H1 (cell line): Measurements from ENCODE around the gene MBOAT1. TPM values are rescaled to one million over a fixed set of nuclear protein-coding genes. Genes with fewer than 3 reads are reported as not detected.

ENCODE experiments used
- CTCF ChIA-PET: fragments of 300-600 bp; sonication (Branson Sonifier 250); formaldehyde crosslinking; loops from one replicate; lab custom pipeline; 2021; ENCODE audit not compliant: partially characterized antibody; lab: Charles Lee
- POLR2A ChIA-PET: fragments of 300-600 bp; sonication (Branson Sonifier 250); formaldehyde crosslinking; loops from one replicate; lab custom pipeline; 2021; ENCODE audit warnings: inconsistent platforms; ENCODE audit not compliant: partially characterized antibody; lab: Charles Lee
- DNase-seq, 2 experiments: peaks; one replicate each; pipeline versions ENCODE4 v3.0.0 to v3.0.0-alpha.2; 2010 to 2022; ENCODE audit warnings: low spot score in 2 of 2, low read depth in 1 of 2, mixed read lengths in 1 of 2
- FAIRE-seq: peaks from 2 replicates; lab custom pipeline; 2011; peaks lifted over from hg19 to GRCh38; lab: Jason Lieb, UNC
- H2AFZ ChIP-seq: 2 replicates; pipeline ENCODE4 v1.8.1; 2012; ENCODE audit warnings: low read length, inconsistent platforms
- H2AK5ac ChIP-seq: 2 replicates; pipeline ENCODE4 v1.6.1; 2013; ENCODE audit warnings: low read depth, low read length
- H2BK120ac ChIP-seq: replicated peaks from 2 replicates; pipeline ENCODE3; 2013; ENCODE audit warnings: low read depth, low read length, inconsistent platforms
- H2BK12ac ChIP-seq: 2 replicates; pipeline ENCODE4 v1.6.1; 2013; ENCODE audit warnings: low read depth, low read length
- H2BK15ac ChIP-seq: 2 replicates; pipeline ENCODE4 v1.6.1; 2013; ENCODE audit warnings: low read length
- H2BK20ac ChIP-seq: 2 replicates; pipeline ENCODE4 v1.6.1; 2013; ENCODE audit warnings: low read length
- H2BK5ac ChIP-seq: 2 replicates; pipeline ENCODE4 v1.6.1; 2013; ENCODE audit warnings: low read depth, low read length
- H3K14ac ChIP-seq: 2 replicates; pipeline ENCODE4 v1.6.1; 2013; ENCODE audit warnings: inconsistent platforms; ENCODE audit not compliant: insufficient read length
- H3K18ac ChIP-seq: 2 replicates; pipeline ENCODE4 v1.6.1; 2013; ENCODE audit warnings: low read length; ENCODE audit errors: extremely low read depth
- H3K23ac ChIP-seq: 2 replicates; pipeline ENCODE4 v1.6.1; 2013; ENCODE audit warnings: inconsistent platforms; ENCODE audit not compliant: insufficient read length
- H3K23me2 ChIP-seq: 2 replicates; pipeline ENCODE4 v1.6.1; 2013; ENCODE audit warnings: low read depth, low read length
- H3K27ac ChIP-seq: 2 replicates; pipeline ENCODE4 v1.6.1; 2011; ENCODE audit warnings: low read depth, low read length, inconsistent platforms
- H3K27me3 ChIP-seq, 4 experiments: replicated peaks in 1 of 4; 1 replicate in 1 of 4; 2 replicates in 3 of 4; pipeline versions ENCODE4 v1.6.1 to v1.8.1; 2011 to 2013; ENCODE audit warnings: low read length in 3 of 4, mild to moderate bottlenecking in 3 of 4, inconsistent platforms in 2 of 4, mixed read lengths in 2 of 4, moderate library complexity in 1 of 4; ENCODE audit not compliant: control insufficient read depth in 3 of 4, insufficient read depth in 3 of 4; ENCODE audit errors: extremely low read depth in 1 of 4
- H3K36me3 ChIP-seq, 4 experiments: 2 replicates each; pipeline versions ENCODE4 v1.6.1 to v1.8.1; 2011 to 2013; ENCODE audit warnings: mild to moderate bottlenecking in 4 of 4, low read length in 3 of 4, moderate library complexity in 2 of 4, control low read depth in 1 of 4, inconsistent platforms in 1 of 4; ENCODE audit not compliant: insufficient read depth in 4 of 4, control insufficient read depth in 2 of 4
- H3K4ac ChIP-seq: replicated peaks from 2 replicates; pipeline ENCODE3; 2013; ENCODE audit warnings: low read length, low read depth, mixed read lengths, inconsistent platforms; ENCODE audit not compliant: insufficient read length
- H3K4me1 ChIP-seq, 4 experiments: replicated peaks in 1 of 4; 1 replicate in 1 of 4; 2 replicates in 3 of 4; pipeline versions ENCODE4 v1.6.1 to v1.8.1; 2011 to 2013; ENCODE audit warnings: low read length in 3 of 4, inconsistent platforms in 2 of 4, mixed read lengths in 1 of 4; ENCODE audit not compliant: insufficient read depth in 4 of 4, control insufficient read depth in 3 of 4
- H3K4me2 ChIP-seq, 2 experiments: 2 replicates each; pipeline versions ENCODE4 v1.6.1 to v1.8.1; 2011 to 2013; ENCODE audit warnings: low read depth in 2 of 2, low read length in 2 of 2, control low read depth in 1 of 2, inconsistent platforms in 1 of 2, mild to moderate bottlenecking in 1 of 2; ENCODE audit not compliant: insufficient read depth in 1 of 2
- H3K4me3 ChIP-seq, 4 experiments: fragments of 200-600, 300-600 bp in 1 of 4; sonication (generic), shearing (Covaris generic), sonication (Bioruptor Twin) in 1 of 4; 2 replicates each; pipeline versions ENCODE4 v1.5.1 to v1.8.1; 2011 to 2016; ENCODE audit warnings: low read length in 4 of 4, low read depth in 3 of 4, control low read depth in 2 of 4, inconsistent platforms in 2 of 4, mild to moderate bottlenecking in 2 of 4, mixed read lengths in 1 of 4, moderate library complexity in 1 of 4; ENCODE audit not compliant: insufficient read depth in 2 of 4; ENCODE audit errors: extremely low read depth in 1 of 4
- H3K56ac ChIP-seq: replicated peaks from 2 replicates; pipeline ENCODE3; 2013; ENCODE audit warnings: low read depth, mild to moderate bottlenecking, mixed read lengths, low read length, inconsistent platforms; ENCODE audit not compliant: insufficient read length
- H3K79me1 ChIP-seq: 2 replicates; pipeline ENCODE4 v1.6.1; 2013; ENCODE audit warnings: low read depth, low read length, control low read depth
- H3K79me2 ChIP-seq, 2 experiments: 2 replicates each; pipeline versions ENCODE4 v1.6.1 to v1.8.1; 2012 to 2013; ENCODE audit warnings: low read length in 2 of 2, mild to moderate bottlenecking in 2 of 2, inconsistent platforms in 1 of 2; ENCODE audit not compliant: insufficient read depth in 2 of 2, control insufficient read depth in 1 of 2
- H3K9ac ChIP-seq, 4 experiments: replicated peaks in 1 of 4; 1 replicate in 1 of 4; 2 replicates in 3 of 4; pipeline versions ENCODE4 v1.6.1 to v1.8.1; 2011 to 2013; ENCODE audit warnings: low read depth in 3 of 4, low read length in 3 of 4, control low read depth in 2 of 4, mild to moderate bottlenecking in 2 of 4, moderate library complexity in 2 of 4, inconsistent platforms in 1 of 4; ENCODE audit errors: extremely low read depth in 1 of 4
- H3K9me3 ChIP-seq, 2 experiments: 2 replicates each; pipeline versions ENCODE4 v1.6.1 to v1.8.1; 2012 to 2013; ENCODE audit warnings: mild to moderate bottlenecking in 2 of 2, moderate library complexity in 2 of 2, control low read depth in 1 of 2, inconsistent platforms in 1 of 2, low read depth in 1 of 2, low read length in 1 of 2, mixed read lengths in 1 of 2; ENCODE audit not compliant: insufficient read depth in 2 of 2
- H4K20me1 ChIP-seq, 2 experiments: replicated peaks in 1 of 2; 2 replicates each; pipeline versions ENCODE3 to v1.8.1; 2011 to 2013; ENCODE audit warnings: inconsistent platforms in 2 of 2, low read length in 2 of 2, mild to moderate bottlenecking in 1 of 2; ENCODE audit not compliant: insufficient read depth in 2 of 2, control insufficient read depth in 1 of 2
- H4K5ac ChIP-seq: 2 replicates; pipeline ENCODE4 v1.6.1; 2013; ENCODE audit warnings: low read length, low read depth, mixed read lengths, inconsistent platforms; ENCODE audit not compliant: insufficient read length
- H4K8ac ChIP-seq: 2 replicates; pipeline ENCODE4 v1.8.0; 2013; ENCODE audit warnings: mild to moderate bottlenecking, moderate library complexity, low read length, inconsistent platforms; ENCODE audit not compliant: insufficient read depth; ENCODE audit errors: extremely low read depth
- H4K91ac ChIP-seq: replicated peaks from 2 replicates; pipeline ENCODE3; 2013; ENCODE audit warnings: low read length, mixed read lengths, inconsistent platforms; ENCODE audit not compliant: insufficient read length
- ATF2 ChIP-seq: IDR thresholded peaks from 2 replicates; pipeline ENCODE4 v1.6.1; 2012; ENCODE audit warnings: low read length, inconsistent platforms
- ATF3 ChIP-seq: IDR thresholded peaks from 2 replicates; pipeline ENCODE4 v1.6.1; 2011; ENCODE audit warnings: low read depth, mild to moderate bottlenecking, low read length; ENCODE audit not compliant: insufficient read depth
- CBX5 ChIP-seq: fragments of 300-800, 300-1000 bp; sonication (generic); IDR thresholded peaks from 2 replicates; pipeline ENCODE4 v1.7.1; 2016; ENCODE audit warnings: antibody characterized with exemption, low read length, low read depth
- CREB1 ChIP-seq: IDR thresholded peaks from 2 replicates; pipeline ENCODE4 v1.6.1; 2012; ENCODE audit warnings: inconsistent platforms
- NANOG ChIP-seq: IDR thresholded peaks from 2 replicates; pipeline ENCODE4 v1.6.1; 2011; ENCODE audit warnings: low read length, low read depth, mild to moderate bottlenecking, inconsistent platforms; ENCODE audit not compliant: insufficient read depth, poor library complexity, severe bottlenecking
- POU5F1 ChIP-seq: IDR thresholded peaks from 2 replicates; pipeline ENCODE4 v1.6.1; 2011; ENCODE audit warnings: low read depth, mild to moderate bottlenecking, low read length, moderate library complexity
- TCF12 ChIP-seq: IDR thresholded peaks from 2 replicates; pipeline ENCODE4 v1.6.1; 2011; ENCODE audit warnings: low read depth, mild to moderate bottlenecking, low read length
- WGBS, 2 experiments: shearing (Covaris generic) in 1 of 2; methylation state at CpG; one replicate each; pipeline versions ENCODE4 v1.1.6 to v1.1.7; 2013 to 2015; ENCODE audit warnings: low lambda C conversion rate in 2 of 2, mixed read lengths in 2 of 2, inconsistent platforms in 1 of 2, low coverage in 1 of 2, missing lambda C conversion rate in 1 of 2; ENCODE audit not compliant: insufficient replicate concordance in 2 of 2, insufficient coverage in 1 of 2, insufficient read length in 1 of 2; ENCODE audit errors: extremely low coverage in 1 of 2, missing lambda C conversion rate in 1 of 2; 5-methylcytosine and 5-hydroxymethylcytosine counted together
- polyA plus RNA-seq, 7 experiments: library from polyadenylated mRNA; depleted of rRNA in 3 of 7; stranded (reverse) in 5 of 7; unstranded in 2 of 7; fragments of >200 nt in 5 of 7; fragments of 200-250 nt in 2 of 7; gene quantifications; 1 replicate in 5 of 7; 2 replicates in 1 of 7; 4 replicates in 1 of 7; pipeline versions ENCODE4 v1.2.1 to v1.2.3, GENCODE V29; 2011 to 2013; ENCODE audit warnings: missing spikeins in 2 of 7, mixed read lengths in 2 of 7
- total RNA-seq: library from RNA; stranded (reverse); fragmentation: NEBNext Ultra II Directional; extraction: Animal tissue kit (Norgen Biotek cat#: 25700); gene quantifications from 2 replicates; pipeline ENCODE4 v1.2.1, GENCODE V29; 2021

Gene MBOAT1
- total and polyA plus RNA-seq, 2 of the 8 experiments (the other 6 are each of a cell fraction or from before 2014, with no cell fraction given), result 4.9 to 19.5 TPM

- CTCF ChIA-PET, result interaction anchor here (1.0 to 1.2 kb wide), 2 partner anchors 13 to 15 kb away, joined by 3 read pairs; no protein-coding TSS in a partner anchor
- H4K5ac ChIP-seq, result no peak overlapping the region
- TF ChIP-seq POU5F1 (no peak), ATF3 (no peak), CBX5 (no peak), NANOG (no peak), TCF12 (no peak), ATF2 (no peak), CREB1 (no peak)
These were observed 25.6 kb upstream of the MBOAT1 start for GRCh38 chr6:20237677-20238460.

More at GRCh38 chr6:20237677-20238460, 25.6 kb upstream of the MBOAT1 start:
- POLR2A ChIA-PET, result no interaction called here
- H3K27me3 ChIP-seq, result no peaks in the 10 kb centered on the region
- H3K27ac ChIP-seq, result no peak overlapping the region
- H2BK15ac ChIP-seq, result no peak overlapping the region
- 92% methylated on average over 10 of the region's 10 CpGs; no CpG with 5 or more reads in 1 of the 2 experiments for WGBS, 2 experiments
- H3K56ac ChIP-seq, result no peak overlapping the region
- no peak for DNase-seq
- H3K79me1 ChIP-seq, result no peaks in the 10 kb centered on the region
- H3K23ac ChIP-seq, result no peak overlapping the region
- no peak overlapping the region for H3K4ac ChIP-seq
- H2BK5ac ChIP-seq, result no peak overlapping the region
- H3K18ac ChIP-seq, result no peak overlapping the region
- no peaks in the 10 kb centered on the region; the same call in 1 of the 2 replicates for H3K23me2 ChIP-seq
- no peak overlapping the region for H4K8ac ChIP-seq
- H2BK20ac ChIP-seq, result no peak overlapping the region
- H2AFZ ChIP-seq, result 0 out of 2 replicates have a peak overlapping the region, but pooled peaks have one; percentile 35
- H3K4me2 ChIP-seq, result peak overlapping the region in 1 of 2 experiments; percentile 42; a peak in 1 of 4 replicates
- H3K36me3 ChIP-seq, result no peaks in the 10 kb centered on the region
- H3K4me3 ChIP-seq, result no peak overlapping the region
- H4K91ac ChIP-seq, result no peak overlapping the region
- H3K9ac ChIP-seq, result no peak overlapping the region
- no peak overlapping the region for H2AK5ac ChIP-seq
- no peak for FAIRE-seq
- no peaks in the 10 kb centered on the region for H3K79me2 ChIP-seq
- no peak overlapping the region for H3K14ac ChIP-seq
- no peaks in the 10 kb centered on the region for H3K9me3 ChIP-seq
- H2BK12ac ChIP-seq, result no peak overlapping the region
- no peak overlapping the region for H2BK120ac ChIP-seq
- no peaks in the 10 kb centered on the region for H4K20me1 ChIP-seq
- H3K4me1 ChIP-seq, result peaks cover 0 to 5% (median 3%) of the 10 kb centered on the region in 4 experiments; a peak in 3 of 7 replicates
